ENCODE data around the gene TEKTIP1. TPM values are rescaled to one million over a fixed set of nuclear protein-coding genes. Genes with fewer than 3 reads are reported as not detected.

Gene TEKTIP1
- total and polyA plus RNA-seq, 10 of the 15 experiments (the other 5 are each of a cell fraction or from before 2014, with no cell fraction given): 0.18 to 2.6 (median 0.60) TPM; not detected in 5

DNA sequence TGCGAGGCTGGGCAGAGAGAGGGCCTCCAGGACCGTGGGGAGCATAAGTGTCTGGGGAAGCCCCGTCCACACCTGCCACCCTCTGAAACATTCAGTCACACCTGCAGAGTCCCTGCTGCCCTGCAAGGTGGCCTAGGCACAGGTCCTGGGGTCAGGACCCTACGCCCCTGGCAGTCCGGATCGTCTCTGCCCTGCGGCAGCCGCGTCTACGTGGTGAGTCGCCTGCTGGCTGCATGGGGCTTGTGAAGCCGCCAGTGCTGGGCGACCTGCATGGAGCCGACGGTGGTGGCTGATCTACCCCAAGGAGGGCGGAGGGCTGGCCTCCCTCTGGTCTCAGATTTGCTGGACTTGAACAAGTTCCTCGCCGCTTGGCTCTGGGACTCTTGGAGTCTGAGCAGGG lies 19.8 kb upstream of the TEKTIP1 start:
- no TSS peak for BruUV-seq (replicated peaks)
- SMC1A ChIA-PET (ENCODE audit: uncharacterized antibody, unreplicated experiment): no interaction called here
- Histone ChIP-seq H3K36me3 (ENCODE audit: control insufficient read depth in 2 of 2, insufficient read depth in 2 of 2, low read length in 1 of 2) (peaks cover 3 to 19% of the 10 kb centered on the region in 2 experiments; a peak in 2 of 4 replicates), H3K4me3 (no peak overlapping the region), H3K4me2 (ENCODE audit: control insufficient read depth, insufficient read depth) (no peak overlapping the region), H3K9ac (ENCODE audit: control insufficient read depth, insufficient read depth, low read length) (no peak overlapping the region), H3K79me2 (ENCODE audit: control insufficient read depth, insufficient read depth, low read length) (peaks cover 5% of the 10 kb centered on the region), H3K9me3 (replicated peaks; ENCODE audit: control insufficient read depth, insufficient read depth, low read length) (no peaks in the 10 kb centered on the region), H3K4me1 (ENCODE audit: control insufficient read depth, insufficient read depth, low read length) (peaks cover 4% of the 10 kb centered on the region; the same call in 1 of the 2 replicates), H3K27ac (ENCODE audit: control insufficient read depth, insufficient read depth) (no peak overlapping the region), H3K27me3 (replicated peaks in 1 of 2; ENCODE audit: control insufficient read depth in 2 of 2, insufficient read depth in 2 of 2, low read length in 1 of 2) (no peaks in the 10 kb centered on the region), H4K20me1 (ENCODE audit: control insufficient read depth, insufficient read depth) (no peaks in the 10 kb centered on the region), H2AFZ (ENCODE audit: control insufficient read depth, low read depth, low read length) (no peak overlapping the region)
- CTCF ChIA-PET: interaction anchor here (0.6 kb wide), 1 partner anchor 91 kb away, joined by 3 read pairs; no protein-coding TSS in a partner anchor
- in situ Hi-C loops (cut with MboI) (no loop called here), intact Hi-C loops (cut with micrococcal nuclease; ENCODE audit: unreplicated experiment) (no loop called here)
- TF ChIP-seq, protein P1, sequence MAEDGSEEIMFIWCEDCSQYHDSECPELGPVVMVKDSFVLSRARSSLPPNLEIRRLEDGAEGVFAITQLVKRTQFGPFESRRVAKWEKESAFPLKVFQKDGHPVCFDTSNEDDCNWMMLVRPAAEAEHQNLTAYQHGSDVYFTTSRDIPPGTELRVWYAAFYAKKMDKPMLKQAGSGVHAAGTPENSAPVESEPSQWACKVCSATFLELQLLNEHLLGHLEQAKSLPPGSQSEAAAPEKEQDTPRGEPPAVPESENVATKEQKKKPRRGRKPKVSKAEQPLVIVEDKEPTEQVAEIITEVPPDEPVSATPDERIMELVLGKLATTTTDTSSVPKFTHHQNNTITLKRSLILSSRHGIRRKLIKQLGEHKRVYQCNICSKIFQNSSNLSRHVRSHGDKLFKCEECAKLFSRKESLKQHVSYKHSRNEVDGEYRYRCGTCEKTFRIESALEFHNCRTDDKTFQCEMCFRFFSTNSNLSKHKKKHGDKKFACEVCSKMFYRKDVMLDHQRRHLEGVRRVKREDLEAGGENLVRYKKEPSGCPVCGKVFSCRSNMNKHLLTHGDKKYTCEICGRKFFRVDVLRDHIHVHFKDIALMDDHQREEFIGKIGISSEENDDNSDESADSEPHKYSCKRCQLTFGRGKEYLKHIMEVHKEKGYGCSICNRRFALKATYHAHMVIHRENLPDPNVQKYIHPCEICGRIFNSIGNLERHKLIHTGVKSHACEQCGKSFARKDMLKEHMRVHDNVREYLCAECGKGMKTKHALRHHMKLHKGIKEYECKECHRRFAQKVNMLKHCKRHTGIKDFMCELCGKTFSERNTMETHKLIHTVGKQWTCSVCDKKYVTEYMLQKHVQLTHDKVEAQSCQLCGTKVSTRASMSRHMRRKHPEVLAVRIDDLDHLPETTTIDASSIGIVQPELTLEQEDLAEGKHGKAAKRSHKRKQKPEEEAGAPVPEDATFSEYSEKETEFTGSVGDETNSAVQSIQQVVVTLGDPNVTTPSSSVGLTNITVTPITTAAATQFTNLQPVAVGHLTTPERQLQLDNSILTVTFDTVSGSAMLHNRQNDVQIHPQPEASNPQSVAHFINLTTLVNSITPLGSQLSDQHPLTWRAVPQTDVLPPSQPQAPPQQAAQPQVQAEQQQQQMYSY (CRISPR knock-in tag; IDR thresholded peaks at IDR 0.05): no peak
- no peak for TF ChIP-seq POLR2AphosphoS2 (IDR thresholded peaks at IDR 0.05; ENCODE audit: low read depth, low read length)
- TF ChIP-seq, protein P2, sequence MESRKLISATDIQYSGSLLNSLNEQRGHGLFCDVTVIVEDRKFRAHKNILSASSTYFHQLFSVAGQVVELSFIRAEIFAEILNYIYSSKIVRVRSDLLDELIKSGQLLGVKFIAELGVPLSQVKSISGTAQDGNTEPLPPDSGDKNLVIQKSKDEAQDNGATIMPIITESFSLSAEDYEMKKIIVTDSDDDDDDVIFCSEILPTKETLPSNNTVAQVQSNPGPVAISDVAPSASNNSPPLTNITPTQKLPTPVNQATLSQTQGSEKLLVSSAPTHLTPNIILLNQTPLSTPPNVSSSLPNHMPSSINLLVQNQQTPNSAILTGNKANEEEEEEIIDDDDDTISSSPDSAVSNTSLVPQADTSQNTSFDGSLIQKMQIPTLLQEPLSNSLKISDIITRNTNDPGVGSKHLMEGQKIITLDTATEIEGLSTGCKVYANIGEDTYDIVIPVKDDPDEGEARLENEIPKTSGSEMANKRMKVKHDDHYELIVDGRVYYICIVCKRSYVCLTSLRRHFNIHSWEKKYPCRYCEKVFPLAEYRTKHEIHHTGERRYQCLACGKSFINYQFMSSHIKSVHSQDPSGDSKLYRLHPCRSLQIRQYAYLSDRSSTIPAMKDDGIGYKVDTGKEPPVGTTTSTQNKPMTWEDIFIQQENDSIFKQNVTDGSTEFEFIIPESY (IDR thresholded peaks at IDR 0.05): no peak
- TF ChIP-seq BHLHE40 (IDR thresholded peaks at IDR 0.05; ENCODE audit: borderline replicate concordance in 1 of 2, low read depth in 2 of 2, low read length in 1 of 2): no peak
- TF ChIP-seq NRF1 (conservative IDR thresholded peaks at IDR 0.05; ENCODE audit: low read depth, low read length): no peak
- no peak for TF ChIP-seq EP300 (IDR thresholded peaks at IDR 0.05; ENCODE audit: borderline replicate concordance in 1 of 2, control insufficient read depth in 1 of 2, low read depth in 2 of 2, low read length in 2 of 2)
- no peak for TF ChIP-seq HDAC2 (IDR thresholded peaks at IDR 0.05)
- no peak for TF ChIP-seq PAX5 (IDR thresholded peaks at IDR 0.05; ENCODE audit: borderline replicate concordance, low read depth, low read length)
- TF ChIP-seq HDAC6 (IDR thresholded peaks at IDR 0.05; ENCODE audit: unreplicated experiment): no peak
- TF ChIP-seq TBL1XR1 (IDR thresholded peaks at IDR 0.05; ENCODE audit: low read depth, low read length): no peak
- TF ChIP-seq MLLT1 (IDR thresholded peaks at IDR 0.05): no peak
- no peak for TF ChIP-seq SP1 (IDR thresholded peaks at IDR 0.05; ENCODE audit: low read depth, low read length)
- TF ChIP-seq IRF4 (IDR thresholded peaks at IDR 0.05; ENCODE audit: low read depth, low read length): no peak
- no peak for ATAC-seq
- WGBS (ENCODE audit: insufficient coverage, insufficient replicate concordance, low lambda C conversion rate, missing lambda C conversion rate): 93% methylated on average over 18 of the region's 18 CpGs
- DNase-seq (ENCODE audit: low read depth, low spot score): no peak
- POLR2A ChIA-PET: no interaction called here
- RAD21 ChIA-PET (ENCODE audit: unreplicated experiment): no interaction called here
- no peak for FAIRE-seq
